HG03103 (cell line): ENCODE measurements around the gene CT45A7.
"Not testable (repeated sequence)": the region's sequence is repeated elsewhere in the genome, so short reads cannot be mapped to it uniquely, and the experiment has no call there.

Experiments used
- ATAC-seq: cut with Tn5 transposase; IDR thresholded peaks from one replicate; pipeline ENCODE4 v1.9.1; 2021; ENCODE audit warnings: low read depth; ENCODE audit not compliant: unreplicated experiment

CT45A7 gene

DNA sequence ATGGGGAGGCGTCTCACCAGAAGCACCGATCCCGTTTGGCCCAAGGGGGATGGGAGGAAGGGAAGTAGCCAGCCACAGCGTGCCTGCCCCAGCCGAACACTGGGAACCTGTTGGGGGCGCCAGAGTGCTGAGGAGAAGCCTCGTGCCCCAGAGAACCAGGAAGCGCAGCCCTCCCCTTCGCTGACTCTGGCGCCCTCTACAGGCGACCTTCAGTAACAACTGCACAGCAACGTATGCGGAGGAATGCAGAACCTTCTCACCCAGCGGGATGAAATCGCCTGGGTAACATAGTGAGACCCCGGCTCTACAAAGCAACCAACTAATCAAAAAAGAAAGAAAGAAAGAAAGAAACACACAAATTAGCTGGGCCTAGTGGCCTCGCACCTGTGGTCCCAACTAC lies at the start of gene CT45A7:
Gene CT45A7 (minus strand): TSS at position 101 of the 400 bp plus-strand sequence. CDS start 3,747 bp downstream, outside the sequence.
- not testable (repeated sequence) for ATAC-seq

GRCh38 chrX:135882741-135883140 lies 45.7 kb upstream of the CT45A7 start:
- not testable (repeated sequence) for ATAC-seq

DNA sequence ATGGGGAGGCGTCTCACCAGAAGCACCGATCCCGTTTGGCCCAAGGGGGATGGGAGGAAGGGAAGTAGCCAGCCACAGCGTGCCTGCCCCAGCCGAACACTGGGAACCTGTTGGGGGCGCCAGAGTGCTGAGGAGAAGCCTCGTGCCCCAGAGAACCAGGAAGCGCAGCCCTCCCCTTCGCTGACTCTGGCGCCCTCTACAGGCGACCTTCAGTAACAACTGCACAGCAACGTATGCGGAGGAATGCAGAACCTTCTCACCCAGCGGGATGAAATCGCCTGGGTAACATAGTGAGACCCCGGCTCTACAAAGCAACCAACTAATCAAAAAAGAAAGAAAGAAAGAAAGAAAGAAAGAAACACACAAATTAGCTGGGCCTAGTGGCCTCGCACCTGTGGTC lies 34.6 kb upstream of the CT45A7 start, which contains the start of gene CT45A9:
Gene CT45A9 (minus strand): TSS at position 101 of the 400 bp plus-strand sequence. CDS start 3,751 bp downstream, outside the sequence.
- ATAC-seq, result not testable (repeated sequence)

DNA sequence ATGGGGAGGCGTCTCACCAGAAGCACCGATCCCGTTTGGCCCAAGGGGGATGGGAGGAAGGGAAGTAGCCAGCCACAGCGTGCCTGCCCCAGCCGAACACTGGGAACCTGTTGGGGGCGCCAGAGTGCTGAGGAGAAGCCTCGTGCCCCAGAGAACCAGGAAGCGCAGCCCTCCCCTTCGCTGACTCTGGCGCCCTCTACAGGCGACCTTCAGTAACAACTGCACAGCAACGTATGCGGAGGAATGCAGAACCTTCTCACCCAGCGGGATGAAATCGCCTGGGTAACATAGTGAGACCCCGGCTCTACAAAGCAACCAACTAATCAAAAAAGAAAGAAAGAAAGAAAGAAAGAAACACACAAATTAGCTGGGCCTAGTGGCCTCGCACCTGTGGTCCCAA lies 17.4 kb upstream of the CT45A7 start, which contains the start of gene CT45A8:
Gene CT45A8 (minus strand): TSS at position 101 of the 400 bp plus-strand sequence. CDS start 3,755 bp downstream, outside the sequence.
- not testable (repeated sequence) for ATAC-seq

GRCh38 chrX:135819912-135820311 lies 17.2 kb downstream of the CT45A7 start, which contains the start of gene CT45A2:
Gene CT45A2, minus strand, starts transcription at chrX:135820012. Its CDS starts 3,747 bp downstream, at chrX:135816265.
- not testable (repeated sequence) for ATAC-seq

GRCh38 chrX:135802687-135803086 lies 34.4 kb downstream of the CT45A7 start, which contains the start of gene CT45A6:
Gene CT45A6, minus strand, starts transcription at chrX:135802787. Its CDS starts 3,794 bp downstream, at chrX:135798993.
- not testable (repeated sequence) for ATAC-seq

DNA sequence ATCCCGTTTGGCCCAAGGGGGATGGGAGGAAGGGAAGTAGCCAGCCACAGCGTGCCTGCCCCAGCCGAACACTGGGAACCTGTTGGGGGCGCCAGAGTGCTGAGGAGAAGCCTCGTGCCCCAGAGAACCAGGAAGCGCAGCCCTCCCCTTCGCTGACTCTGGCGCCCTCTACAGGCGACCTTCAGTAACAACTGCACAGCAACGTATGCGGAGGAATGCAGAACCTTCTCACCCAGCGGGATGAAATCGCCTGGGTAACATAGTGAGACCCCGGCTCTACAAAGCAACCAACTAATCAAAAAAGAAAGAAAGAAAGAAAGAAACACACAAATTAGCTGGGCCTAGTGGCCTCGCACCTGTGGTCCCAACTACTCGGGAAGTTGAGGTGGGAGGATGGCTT lies 51.7 kb downstream of the CT45A7 start, which contains the start of gene CT45A5:
Gene CT45A5 (minus strand): TSS at position 101 of the 400 bp plus-strand sequence. CDS start 3,774 bp downstream, outside the sequence.
- not testable (repeated sequence) for ATAC-seq
